Smooth muscle cell (in vitro differentiated cells): ENCODE measurements around the gene TNIK. TPM values are rescaled to one million over a fixed set of nuclear protein-coding genes. Genes with fewer than 3 reads are reported as not detected.

ENCODE experiments used
- DNase-seq: peaks from one replicate; lab custom pipeline; 2025; ENCODE audit not compliant: unreplicated experiment; lab: John Stamatoyannopoulos, UW
- H2AFZ ChIP-seq: fragments of 200-600 bp; sonication (generic); 2 replicates; pipeline ENCODE4 v1.6.0; 2016; ENCODE audit warnings: antibody characterized with exemption, low read depth, mild to moderate bottlenecking
- H3F3A ChIP-seq: fragments of 200-600 bp; sonication (generic); 2 replicates; pipeline ENCODE4 v1.6.0; 2017; ENCODE audit warnings: antibody characterized with exemption, low read depth
- H3K27ac ChIP-seq: fragments of 200-600 bp; sonication (generic); 2 replicates; pipeline ENCODE4 v1.5.1; 2016; ENCODE audit warnings: low read depth, mild to moderate bottlenecking
- H3K27me3 ChIP-seq: fragments of 200-600 bp; sonication (generic); 2 replicates; pipeline ENCODE4 v1.6.1; 2016; ENCODE audit warnings: low read depth, mild to moderate bottlenecking
- H3K36me3 ChIP-seq: fragments of 200-600 bp; sonication (generic); 2 replicates; pipeline ENCODE4 v1.5.1; 2016; ENCODE audit warnings: low read depth
- H3K4me1 ChIP-seq: fragments of 200-600 bp; sonication (generic); 2 replicates; pipeline ENCODE4 v1.5.1; 2016; ENCODE audit warnings: low read depth
- H3K4me2 ChIP-seq: fragments of 200-600 bp; sonication (generic); 2 replicates; pipeline ENCODE4 v1.6.0; 2016; ENCODE audit warnings: mild to moderate bottlenecking
- H3K4me3 ChIP-seq: fragments of 200-600 bp; sonication (generic); 2 replicates; pipeline ENCODE4 v1.5.1; 2016; ENCODE audit warnings: mild to moderate bottlenecking
- H3K79me2 ChIP-seq: fragments of 200-600 bp; sonication (generic); 2 replicates; pipeline ENCODE4 v1.6.0; 2016; ENCODE audit warnings: low read depth, mild to moderate bottlenecking
- H3K9ac ChIP-seq: fragments of 200-600 bp; sonication (generic); 2 replicates; pipeline ENCODE4 v1.6.0; 2016; ENCODE audit warnings: low read depth
- H3K9me3 ChIP-seq: fragments of 200-600 bp; sonication (generic); replicated peaks from 2 replicates; pipeline ENCODE4 v1.5.1; 2016; ENCODE audit warnings: low read depth
- H4K20me1 ChIP-seq: fragments of 200-600 bp; sonication (generic); 2 replicates; pipeline ENCODE4 v1.6.0; 2016; ENCODE audit warnings: low read depth
- WGBS: methylation state at CpG from one replicate; pipeline ENCODE4 v1.1.7; 2016; ENCODE audit warnings: low lambda C conversion rate; 5-methylcytosine and 5-hydroxymethylcytosine counted together
- polyA plus RNA-seq: library from polyadenylated mRNA; unstranded; fragments of >200 nt; fragmentation: Nextera tagmentation; extraction: Ambion mirVana; gene quantifications from 2 replicates; pipeline ENCODE4 v1.2.1, GENCODE V29; 2016
- total RNA-seq: library from RNA; depleted of rRNA; stranded (reverse); fragments of >200 nt; gene quantifications from 2 replicates; pipeline ENCODE4 v1.2.3, GENCODE V29; 2014
- TF ChIP-seq, protein P1 (sequence below): fragments of 200-600 bp; sonication (generic); IDR thresholded peaks from 2 replicates; pipeline ENCODE4 v1.5.1; 2017; ENCODE audit warnings: borderline replicate concordance, mild to moderate bottlenecking, antibody characterized with exemption; ENCODE audit not compliant: insufficient read depth, poor library complexity, severe bottlenecking

TNIK gene
- total and polyA plus RNA-seq, 2 experiments from 2014 or later = 10.4 to 12.5 TPM

DNA sequence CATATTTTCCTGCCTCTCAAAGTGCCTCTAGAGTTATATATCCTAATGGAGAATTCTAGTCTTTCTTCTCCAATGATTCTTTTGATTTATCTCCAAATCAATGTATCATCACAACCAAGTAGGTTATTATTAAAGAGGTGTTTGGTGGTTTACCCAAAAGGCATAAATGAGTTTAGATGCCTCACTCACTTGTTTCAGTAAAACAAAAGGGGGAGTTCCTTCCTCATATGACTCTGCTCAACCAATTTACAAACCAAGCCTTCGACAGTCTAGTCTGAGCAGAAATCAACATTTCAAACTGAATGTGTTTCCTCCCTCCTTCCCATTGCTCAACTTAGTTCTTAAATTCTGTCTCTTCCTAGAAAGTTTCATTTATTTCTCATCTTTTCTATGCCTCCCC is 116.5 kb downstream of the TNIK start:
- Histone ChIP-seq H3K4me1 (peaks cover 19% of the 10 kb centered on the region), H3K9ac (no peak overlapping the region), H3K27ac (no peak overlapping the region), H3K4me2 (no peak overlapping the region), H4K20me1 (peaks cover 5% of the 10 kb centered on the region), H3K79me2 (peaks cover 12% of the 10 kb centered on the region), H2AFZ (no peak overlapping the region), H3F3A (peaks cover 18% of the 10 kb centered on the region), H3K9me3 (no peaks in the 10 kb centered on the region), H3K4me3 (no peak overlapping the region), H3K36me3 (no peaks in the 10 kb centered on the region), H3K27me3 (no peaks in the 10 kb centered on the region)
- TF ChIP-seq, protein P1, sequence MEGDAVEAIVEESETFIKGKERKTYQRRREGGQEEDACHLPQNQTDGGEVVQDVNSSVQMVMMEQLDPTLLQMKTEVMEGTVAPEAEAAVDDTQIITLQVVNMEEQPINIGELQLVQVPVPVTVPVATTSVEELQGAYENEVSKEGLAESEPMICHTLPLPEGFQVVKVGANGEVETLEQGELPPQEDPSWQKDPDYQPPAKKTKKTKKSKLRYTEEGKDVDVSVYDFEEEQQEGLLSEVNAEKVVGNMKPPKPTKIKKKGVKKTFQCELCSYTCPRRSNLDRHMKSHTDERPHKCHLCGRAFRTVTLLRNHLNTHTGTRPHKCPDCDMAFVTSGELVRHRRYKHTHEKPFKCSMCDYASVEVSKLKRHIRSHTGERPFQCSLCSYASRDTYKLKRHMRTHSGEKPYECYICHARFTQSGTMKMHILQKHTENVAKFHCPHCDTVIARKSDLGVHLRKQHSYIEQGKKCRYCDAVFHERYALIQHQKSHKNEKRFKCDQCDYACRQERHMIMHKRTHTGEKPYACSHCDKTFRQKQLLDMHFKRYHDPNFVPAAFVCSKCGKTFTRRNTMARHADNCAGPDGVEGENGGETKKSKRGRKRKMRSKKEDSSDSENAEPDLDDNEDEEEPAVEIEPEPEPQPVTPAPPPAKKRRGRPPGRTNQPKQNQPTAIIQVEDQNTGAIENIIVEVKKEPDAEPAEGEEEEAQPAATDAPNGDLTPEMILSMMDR = no peak
- DNase-seq = no peak
- WGBS = 90% methylated on average over 1 of the region's 1 CpG

DNA sequence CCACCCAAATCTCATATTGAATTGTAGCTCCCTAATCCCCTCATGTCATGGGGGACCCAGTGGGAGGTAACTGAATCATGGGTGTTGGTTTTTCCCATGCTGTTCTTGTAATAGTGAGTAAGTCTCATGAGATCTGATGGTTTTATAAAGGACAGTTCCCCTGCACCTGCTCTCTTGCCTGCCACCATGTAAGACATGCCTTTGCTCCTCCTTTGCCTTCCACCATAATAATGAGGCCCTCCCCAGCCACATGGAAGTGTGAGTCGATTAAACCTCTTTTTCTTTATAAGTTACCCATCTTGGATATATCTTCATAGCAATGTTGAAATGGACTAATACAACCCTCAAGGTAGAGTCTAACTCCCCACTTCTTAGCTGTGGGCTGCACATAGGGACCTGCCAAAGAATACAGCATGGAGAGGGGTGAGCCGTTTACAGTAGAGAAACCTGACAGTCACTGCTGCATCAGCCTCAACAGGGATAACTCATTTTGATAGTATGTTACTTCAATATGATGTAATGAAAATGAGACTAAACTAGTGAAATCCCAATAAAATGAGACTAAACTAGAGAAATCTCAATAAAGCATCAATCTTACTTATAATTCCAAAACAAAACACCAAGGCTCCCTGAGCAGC is 117.3 kb downstream of the TNIK start:
- WGBS = 97% methylated on average over 2 of the region's 2 CpGs
- DNase-seq = no peak

DNA sequence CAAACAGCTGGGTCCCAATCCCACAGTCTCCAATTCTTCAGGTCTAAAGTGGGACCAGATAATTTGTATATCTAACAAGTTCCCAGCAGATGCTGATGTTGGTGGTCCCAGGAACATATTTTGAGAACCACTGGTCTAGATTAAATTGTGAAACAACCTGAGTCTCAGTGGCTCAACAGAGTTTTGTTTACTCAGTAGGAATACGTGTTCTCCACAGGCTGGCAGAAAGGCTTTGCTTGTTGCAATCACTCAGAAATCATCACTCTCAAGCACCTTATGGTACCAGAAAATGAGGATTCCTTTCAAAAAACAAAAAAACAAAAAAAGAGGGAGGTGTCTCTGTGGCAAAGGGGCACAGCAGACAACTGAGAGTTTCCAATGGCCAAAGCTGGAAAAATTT is 118.0 kb downstream of the TNIK start:
- WGBS = 96% methylated on average over 1 of the region's 1 CpG
- Histone ChIP-seq H3K36me3 (no peaks in the 10 kb centered on the region), H3K27me3 (no peaks in the 10 kb centered on the region), H2AFZ (no peak overlapping the region), H3K27ac (no peak overlapping the region), H3K9ac (no peak overlapping the region), H3K4me3 (no peak overlapping the region), H3K4me2 (no peak overlapping the region), H3K9me3 (no peaks in the 10 kb centered on the region), H4K20me1 (no peaks in the 10 kb centered on the region), H3K79me2 (peaks cover 12% of the 10 kb centered on the region), H3K4me1 (peaks cover 4% of the 10 kb centered on the region), H3F3A (peaks cover 10% of the 10 kb centered on the region)
- TF ChIP-seq, protein P1 = no peak
- DNase-seq = no peak

More for the DNA sequence above, 117.3 kb downstream of the TNIK start:
- H4K20me1 ChIP-seq = peaks cover 3% of the 10 kb centered on the region
- peaks cover 15% of the 10 kb centered on the region for H3F3A ChIP-seq
- no peak overlapping the region for H3K4me3 ChIP-seq
- H3K36me3 ChIP-seq = no peaks in the 10 kb centered on the region
- H3K27ac ChIP-seq = no peak overlapping the region
- H3K79me2 ChIP-seq = peaks cover 12% of the 10 kb centered on the region
- H3K9ac ChIP-seq = no peak overlapping the region
- H3K4me2 ChIP-seq = no peak overlapping the region
- TF ChIP-seq, protein P1 = no peak
- no peak overlapping the region for H2AFZ ChIP-seq
- no peaks in the 10 kb centered on the region for H3K27me3 ChIP-seq
- peaks cover 11% of the 10 kb centered on the region for H3K4me1 ChIP-seq
- H3K9me3 ChIP-seq = no peaks in the 10 kb centered on the region

DNA sequence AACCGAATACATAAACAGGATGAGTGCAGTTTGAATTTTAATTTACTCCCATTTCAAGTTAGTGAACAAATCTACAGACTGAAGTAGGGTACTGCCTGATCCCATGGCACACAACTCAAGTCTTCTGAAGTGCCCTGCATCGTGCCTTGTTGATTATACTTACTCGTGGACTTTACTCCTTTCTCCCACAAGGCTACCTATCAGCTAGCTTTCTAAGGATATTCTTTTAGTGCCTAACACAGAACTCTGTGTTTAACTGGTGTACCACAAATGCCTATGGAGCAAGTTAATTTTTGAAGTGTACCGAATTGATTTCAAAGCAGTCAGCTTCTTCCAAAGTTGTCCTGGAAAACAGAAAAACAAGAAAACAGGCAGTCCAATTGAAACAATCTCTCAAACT is 119.8 kb downstream of the TNIK start:
- Histone ChIP-seq H3K36me3 (no peaks in the 10 kb centered on the region), H3K4me2 (no peak overlapping the region), H2AFZ (no peak overlapping the region), H4K20me1 (no peaks in the 10 kb centered on the region), H3K27ac (no peak overlapping the region), H3K4me1 (no peaks in the 10 kb centered on the region), H3K79me2 (peaks cover 12% of the 10 kb centered on the region), H3K27me3 (no peaks in the 10 kb centered on the region), H3K9ac (no peak overlapping the region), H3F3A (no peaks in the 10 kb centered on the region), H3K4me3 (no peak overlapping the region), H3K9me3 (no peaks in the 10 kb centered on the region)
- TF ChIP-seq, protein P1 = no peak
- no peak for DNase-seq
- WGBS = 98% methylated on average over 4 of the region's 4 CpGs
